Measurements from ENCODE around the gene D2HGDH.
"Not testable (repeated sequence)": the region's sequence is repeated elsewhere in the genome, so short reads cannot be mapped to it uniquely, and the experiment has no call there.

The D2HGDH gene

DNA sequence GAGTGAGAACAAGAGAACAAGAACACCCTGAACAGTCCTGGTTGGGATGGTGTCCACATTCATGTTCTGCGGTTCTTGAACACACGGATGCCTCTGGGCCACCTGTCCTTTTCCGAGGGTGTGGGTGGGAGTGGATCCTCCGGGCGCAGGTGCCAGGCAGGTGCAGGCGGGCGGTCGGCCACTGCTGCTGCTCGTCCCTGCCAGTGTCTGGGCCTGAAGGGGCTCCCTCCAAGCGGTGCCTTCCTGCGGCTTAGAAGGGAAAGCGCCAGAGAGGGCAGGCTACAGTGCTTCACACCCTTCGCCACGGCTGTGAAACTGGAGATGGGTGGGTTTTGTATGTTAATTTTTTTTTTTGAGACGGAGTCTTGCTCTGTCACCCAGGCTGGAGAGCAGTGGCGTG is 8.0 kb upstream of the D2HGDH start:
- no peak for DNase-seq

DNA sequence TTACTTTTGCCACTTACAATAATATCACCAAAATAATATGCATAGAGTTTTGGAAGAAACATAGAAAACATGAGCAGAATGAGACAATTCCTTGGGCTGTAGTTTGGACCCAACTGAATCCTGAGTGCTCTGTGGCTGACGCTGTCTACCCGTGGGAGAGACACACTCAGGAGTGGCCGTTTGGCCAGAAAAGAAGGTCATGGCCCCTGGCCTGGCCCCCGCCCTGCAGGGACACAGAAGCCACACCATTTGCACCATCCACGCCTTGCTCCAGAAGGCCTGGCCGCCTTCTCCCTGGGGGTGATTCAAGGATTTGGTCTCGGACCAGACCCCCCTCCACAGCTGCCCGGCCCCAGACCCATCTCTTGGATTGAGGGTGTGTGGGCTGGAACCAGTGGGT is 6.4 kb upstream of the D2HGDH start:
- DNase-seq = no peak

DNA sequence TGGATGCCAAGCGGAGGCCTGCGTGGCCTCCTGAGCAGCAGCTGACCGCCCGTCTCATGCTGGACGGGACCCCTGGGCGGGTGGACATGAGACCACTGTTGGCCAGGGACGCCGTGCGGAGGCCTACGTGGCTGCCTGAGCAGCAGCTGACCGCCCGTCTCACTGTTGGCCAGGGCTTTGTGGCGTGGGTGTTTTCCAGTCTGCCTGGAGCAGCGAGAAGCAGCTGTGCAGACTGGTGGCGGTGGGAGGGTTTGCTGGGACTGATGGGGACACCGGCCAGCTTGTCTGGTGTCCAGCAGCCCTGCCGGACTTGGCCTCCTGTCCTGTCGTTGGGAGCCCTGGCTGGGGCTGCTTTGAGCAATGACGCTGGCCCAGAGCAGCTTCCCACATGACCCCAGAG is 5.8 kb upstream of the D2HGDH start:
- DNase-seq = peak; percentile 67

DNA sequence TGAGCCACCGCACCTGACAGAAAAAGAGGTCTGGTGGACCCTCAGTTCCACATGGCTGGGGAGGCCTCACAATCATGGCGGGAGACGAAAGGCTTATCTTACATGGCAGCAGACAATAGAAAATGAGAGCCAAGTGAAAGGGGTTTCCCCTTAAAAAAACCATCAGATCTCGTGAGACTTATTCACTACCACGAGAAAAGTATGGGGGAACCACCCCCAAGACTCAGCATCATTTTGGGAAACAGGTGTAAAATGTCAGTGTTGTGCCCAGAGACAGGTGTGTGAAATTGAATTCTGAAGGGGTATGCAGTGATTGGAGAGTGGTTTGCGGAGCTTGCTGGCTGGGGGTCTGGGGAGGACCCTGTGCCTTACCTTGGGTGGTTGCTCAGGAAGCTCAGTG is 4.6 kb upstream of the D2HGDH start:
- no peak for DNase-seq

DNA sequence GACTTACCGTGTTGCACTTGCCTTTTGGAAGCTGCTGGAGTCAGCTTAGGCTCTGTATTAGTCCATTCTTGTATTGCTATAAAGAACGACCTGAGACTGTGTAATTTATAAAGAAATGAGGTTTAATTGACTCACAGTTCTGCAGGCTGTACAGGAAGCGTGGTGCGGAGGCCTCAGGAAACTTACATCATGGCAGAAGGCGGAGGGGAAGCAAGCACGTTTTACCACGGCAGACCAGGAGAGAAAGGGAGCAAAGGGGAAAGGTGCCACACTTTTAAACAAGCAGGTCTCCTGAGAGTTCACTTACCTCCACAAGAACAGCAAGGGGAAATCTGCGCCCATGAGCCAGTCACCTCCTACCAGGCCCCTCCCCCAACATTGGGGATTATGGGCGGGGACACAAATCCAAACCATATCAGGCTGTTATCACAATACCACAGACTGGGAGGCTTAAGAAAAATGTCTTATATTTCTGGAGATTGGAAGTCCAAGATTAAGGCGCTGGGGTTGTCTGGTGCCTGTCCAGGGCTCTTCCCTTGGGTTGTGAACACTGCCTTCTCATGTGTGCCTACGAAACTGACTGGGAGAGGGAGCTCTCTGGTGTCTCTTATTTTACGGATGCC is 3.6 kb upstream of the D2HGDH start:
- DNase-seq = no peak

DNA sequence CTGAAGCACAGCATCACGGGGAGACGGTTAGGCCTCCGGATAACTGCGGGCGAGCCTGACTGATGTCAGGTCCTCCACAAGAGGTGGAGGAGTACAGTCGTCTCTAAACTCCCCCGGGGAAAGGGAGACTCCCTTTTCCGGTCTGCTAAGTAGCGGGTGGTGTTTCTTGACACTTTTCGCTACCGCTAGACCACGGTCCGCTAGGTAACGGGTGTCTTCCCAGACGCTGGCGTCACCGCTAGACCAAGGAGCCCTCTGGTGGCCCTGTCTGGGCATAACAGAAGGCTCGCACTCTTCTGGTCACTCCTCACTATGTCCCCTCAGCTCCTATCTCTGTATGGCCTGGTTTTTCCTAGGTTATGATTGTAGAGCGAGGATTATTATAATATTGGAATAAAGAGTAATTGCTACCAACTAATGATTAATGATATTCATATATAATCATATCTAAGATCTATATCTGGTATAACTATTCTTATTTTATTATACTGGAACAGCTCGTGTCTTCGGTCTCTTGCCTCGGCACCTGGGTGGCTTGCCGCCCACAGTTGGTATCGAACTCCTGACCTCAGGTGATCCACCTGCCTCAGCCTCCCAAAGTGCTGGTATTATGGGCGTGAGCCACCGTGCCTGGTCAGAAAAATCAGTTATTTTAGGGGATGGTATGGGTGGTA is 1.8 kb upstream of the D2HGDH start:
- not testable (repeated sequence) for DNase-seq

DNA sequence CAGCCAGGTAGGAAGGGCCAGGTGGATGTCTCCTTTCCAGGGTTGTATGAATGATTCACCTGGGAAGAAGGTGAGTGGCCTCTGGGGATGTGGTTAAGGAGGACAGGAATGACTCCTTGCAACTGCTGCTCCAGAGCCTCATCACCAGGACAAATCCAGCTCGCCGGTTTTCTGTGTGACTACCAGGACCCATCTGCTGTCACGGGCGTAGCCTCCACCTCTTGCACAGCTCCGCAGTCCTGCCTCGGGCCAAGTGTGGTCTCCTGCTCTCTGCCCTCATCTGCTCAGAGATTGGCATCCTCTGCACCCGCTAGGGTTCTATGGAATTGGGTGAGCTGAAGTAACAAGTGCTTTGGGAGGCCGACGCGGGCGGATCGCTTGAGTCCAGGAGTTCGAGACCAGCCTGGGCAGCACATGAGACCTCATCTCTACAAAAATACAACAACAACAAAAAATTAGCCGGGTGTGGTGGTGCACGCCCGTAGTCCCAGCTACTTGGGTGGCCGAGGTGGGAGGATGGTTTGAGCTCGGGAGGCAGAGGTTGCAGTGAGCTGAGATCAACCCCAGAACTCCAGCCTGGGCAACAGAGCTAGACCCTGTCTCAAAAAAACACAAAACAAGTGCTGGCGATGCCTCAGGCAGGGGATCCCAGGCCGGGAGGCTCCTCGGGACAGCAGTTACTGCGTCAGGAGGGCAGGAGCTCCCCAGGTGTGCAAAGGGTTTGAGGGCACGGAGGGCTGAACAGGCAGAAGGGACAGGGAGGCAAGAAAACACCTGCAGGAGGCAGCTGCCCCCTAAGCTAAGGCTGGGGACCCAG is 831 bp upstream of the D2HGDH start:
- no peak for DNase-seq

DNA sequence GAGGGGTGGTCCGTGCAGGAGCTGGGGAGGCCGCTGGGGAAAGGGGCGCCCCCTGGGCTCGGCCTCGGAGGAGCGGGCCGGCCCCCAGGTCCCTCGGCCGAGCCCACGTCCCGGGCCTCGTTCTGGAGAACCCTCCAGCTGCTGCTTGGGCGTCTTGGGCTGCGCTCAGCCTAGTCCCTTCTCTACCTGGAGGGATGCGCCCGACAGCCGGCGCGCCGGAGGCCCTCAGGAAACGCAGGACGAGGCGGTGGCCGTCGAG is 293 bp upstream of the D2HGDH start:
- no peak for DNase-seq

DNA sequence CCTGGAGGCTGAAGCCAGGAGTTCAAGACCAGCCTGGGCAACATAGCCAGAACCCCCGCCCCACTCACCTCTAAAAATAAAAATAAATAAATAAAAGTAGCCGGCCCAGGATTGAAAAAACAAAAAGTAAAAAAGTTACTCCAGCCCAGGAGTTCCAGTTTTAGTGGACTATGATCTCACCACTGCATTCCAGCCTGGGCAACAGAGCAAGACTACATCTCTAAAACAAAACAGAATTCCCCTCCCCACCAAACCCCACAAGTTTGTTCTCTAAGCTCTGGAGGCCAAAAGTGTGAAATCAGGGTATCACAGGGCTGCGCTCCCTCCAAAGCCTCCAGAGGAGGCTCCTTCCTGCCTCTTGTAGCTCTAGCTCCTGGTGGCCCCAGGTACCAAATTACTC is 1.7 kb downstream of the D2HGDH start:
- no peak for DNase-seq

DNA sequence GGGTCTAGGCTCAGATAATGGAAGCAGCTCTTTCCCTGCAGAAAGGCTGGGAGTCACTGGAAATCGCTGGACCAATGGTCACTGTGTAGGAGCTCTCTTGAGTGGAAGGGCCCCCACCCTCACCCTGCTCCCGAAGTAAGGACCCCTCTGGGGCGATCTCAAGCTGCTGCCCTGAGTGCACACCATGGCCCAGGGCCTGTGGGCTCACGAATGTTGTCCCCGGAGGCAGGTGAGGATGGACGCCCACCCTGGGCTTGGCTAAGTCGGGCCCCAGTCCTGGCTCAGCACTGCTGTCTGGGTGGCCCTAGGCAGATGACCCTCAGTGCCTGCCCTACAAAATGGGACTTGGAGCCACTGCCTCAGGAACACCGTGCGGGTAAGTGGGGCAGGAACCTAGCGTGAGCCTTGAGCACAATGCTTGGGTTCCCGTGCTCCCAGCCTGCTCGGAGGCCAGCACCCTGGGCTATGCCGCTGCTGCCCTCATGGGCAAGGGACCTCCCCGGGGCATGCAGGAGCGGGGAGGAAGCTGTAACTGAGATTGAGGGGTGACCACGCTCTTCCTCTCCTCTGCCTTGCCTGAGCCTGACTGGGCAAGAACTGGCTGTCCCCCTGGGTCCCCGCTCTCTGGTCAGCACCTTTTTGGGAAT is 3.7 kb downstream of the D2HGDH start:
- DNase-seq = no peak

DNA sequence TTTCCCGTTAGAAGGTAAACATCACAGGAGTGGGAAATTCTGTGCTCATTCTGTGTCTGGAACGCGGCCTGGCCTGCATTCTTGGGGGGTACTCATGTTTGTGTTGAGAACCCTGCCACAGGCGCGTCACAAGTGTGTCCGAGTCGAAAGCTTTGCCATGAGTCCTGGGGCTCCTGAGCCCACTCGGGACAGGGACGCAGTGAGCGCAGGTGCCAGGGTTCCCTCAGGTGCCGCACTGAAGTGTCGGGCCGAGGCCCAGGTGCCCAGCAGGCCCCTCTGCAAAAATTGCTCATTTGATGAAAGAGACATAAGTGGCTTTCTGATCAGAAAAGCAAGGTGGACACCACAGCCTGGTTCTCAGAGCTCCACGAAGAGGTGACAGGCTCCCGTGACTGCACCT is 4.7 kb downstream of the D2HGDH start:
- DNase-seq = no peak

DNA sequence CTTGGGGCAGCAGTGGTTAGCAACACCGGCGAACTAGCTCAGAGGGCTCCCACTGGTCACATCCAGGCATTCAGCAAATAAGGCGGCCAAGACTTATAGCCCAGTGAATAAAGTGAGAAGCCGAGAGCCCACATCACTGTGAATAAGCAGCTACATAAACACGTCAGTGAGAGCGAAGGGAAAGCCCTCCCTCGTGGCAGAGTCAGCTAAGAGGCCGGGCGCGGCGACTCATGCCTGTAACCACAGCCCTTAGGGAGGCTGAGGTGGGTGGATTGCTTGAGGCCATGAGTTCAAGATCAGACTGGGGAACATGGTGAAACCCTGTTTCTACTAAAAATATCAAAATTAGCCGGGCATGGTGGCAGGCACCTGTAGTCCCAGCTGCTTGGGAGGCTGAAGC is 5.2 kb downstream of the D2HGDH start:
- DNase-seq = no peak

DNA sequence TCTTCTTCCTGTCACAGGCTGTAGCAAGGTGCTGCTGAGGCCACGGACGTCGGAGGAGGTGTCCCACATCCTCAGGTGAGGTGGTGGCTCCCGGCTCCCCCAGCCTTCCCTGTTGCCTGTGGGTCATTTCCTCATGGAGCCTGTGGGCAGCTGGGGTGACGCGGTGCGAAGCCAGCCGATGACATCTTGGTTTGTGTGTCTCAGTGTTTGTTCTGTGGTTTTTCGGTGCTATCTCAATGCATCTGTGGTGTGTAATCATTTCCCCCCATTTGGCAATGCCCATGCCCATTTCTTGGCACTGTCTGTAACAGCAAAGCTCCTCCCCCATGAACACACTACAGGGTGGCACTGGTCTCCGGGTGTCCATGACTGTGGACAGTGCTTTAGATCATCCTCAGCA is 6.6 kb downstream of the D2HGDH start:
- DNase-seq = no peak

DNA sequence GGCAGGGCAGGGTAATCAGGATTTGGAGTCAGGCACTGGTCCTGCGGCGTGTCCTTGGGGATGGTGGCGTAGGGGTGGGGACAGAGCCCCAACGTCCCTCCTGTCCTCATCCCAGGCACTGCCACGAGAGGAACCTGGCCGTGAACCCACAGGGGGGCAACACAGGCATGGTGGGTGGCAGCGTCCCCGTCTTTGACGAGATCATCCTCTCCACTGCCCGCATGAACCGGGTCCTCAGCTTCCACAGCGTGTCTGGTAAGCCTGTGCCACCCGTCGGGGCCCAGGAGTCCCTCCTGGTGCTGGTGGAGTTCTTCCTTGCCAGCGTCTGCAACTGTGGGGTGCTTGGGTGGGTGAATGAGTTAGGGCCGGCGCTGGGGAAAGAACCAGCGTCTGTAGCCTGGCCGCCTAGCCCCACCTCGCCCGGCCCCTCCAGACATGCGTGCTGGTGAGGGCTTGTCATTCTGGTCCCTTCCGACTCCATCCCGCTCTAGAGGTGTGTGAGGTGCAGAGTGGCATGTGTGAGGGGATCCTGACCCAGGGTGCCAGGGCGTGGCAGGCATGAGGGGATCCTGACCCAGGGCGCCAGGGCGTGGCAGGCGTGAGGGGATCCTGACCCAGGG is 8.0 kb downstream of the D2HGDH start:
- no peak for DNase-seq

DNA sequence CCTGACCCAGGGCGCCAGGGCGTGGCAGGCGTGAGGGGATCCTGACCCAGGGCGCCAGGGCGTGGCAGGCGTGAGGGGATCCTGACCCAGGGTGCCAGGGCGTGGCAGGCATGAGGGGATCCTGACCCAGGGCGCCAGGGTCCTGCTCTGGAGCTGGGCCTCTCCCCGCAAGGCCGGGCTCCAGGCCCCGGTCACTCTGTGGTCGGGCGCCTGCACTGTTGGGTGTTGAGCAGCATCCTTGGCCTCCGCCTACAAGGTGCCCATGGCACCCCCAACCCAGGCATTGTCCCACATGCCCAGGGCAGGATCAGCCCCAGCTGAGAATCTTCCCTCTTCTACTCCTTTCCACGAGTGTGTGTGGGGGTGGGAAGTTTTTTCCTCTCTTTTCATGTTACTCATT is 8.6 kb downstream of the D2HGDH start:
- DNase-seq = not testable (repeated sequence)

DNA sequence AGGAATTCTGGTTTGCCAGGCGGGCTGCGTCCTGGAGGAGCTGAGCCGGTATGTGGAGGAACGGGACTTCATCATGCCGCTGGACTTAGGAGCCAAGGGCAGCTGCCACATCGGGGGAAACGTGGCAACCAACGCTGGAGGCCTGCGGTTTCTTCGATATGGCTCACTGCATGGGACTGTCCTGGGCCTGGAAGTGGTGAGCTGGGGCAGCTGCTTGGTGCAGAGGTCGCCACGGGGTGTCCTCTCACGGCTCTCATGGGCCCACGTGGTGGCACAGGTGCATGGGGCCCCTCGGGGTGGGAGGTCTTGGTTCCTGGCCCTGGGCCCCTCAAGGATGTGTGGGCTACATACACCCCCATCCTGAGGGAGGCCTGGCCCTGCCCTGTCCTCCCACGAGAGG is 9.2 kb downstream of the D2HGDH start:
- no peak for DNase-seq

DNA sequence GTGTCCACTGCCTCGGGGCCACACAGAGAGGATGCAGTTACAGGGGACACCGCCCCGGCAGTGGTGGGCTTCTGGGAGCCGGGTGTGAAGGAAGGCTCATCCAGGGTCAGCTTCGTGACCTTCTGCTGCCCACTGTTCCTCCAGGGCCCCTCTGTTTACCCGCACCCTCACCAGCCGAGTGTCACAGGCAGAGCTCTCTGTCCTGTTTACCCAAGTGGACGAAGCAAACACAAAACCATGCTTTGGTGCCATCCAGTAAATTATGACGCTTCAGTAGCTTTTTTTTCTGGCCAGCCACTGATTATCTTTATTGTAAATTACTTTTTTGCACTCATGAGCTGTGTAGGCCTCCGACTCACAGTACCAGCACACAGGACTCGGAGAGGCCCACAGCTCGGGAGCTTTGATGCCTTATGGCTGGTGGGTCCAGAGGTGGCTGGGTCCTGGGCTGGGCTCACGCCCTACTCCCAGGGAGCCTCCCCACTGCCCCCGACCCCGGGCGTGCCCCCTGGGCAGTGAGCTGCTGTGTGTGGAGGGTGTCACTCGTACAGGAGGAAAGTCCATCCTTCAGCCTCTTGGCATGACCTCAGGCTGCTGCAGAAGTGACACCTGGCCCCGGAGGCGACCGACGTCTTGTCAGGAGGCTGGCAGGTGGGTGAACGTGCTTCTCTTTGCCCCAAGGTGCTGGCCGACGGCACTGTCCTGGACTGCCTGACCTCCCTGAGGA is 9.8 kb downstream of the D2HGDH start:
- no peak for DNase-seq

DNA sequence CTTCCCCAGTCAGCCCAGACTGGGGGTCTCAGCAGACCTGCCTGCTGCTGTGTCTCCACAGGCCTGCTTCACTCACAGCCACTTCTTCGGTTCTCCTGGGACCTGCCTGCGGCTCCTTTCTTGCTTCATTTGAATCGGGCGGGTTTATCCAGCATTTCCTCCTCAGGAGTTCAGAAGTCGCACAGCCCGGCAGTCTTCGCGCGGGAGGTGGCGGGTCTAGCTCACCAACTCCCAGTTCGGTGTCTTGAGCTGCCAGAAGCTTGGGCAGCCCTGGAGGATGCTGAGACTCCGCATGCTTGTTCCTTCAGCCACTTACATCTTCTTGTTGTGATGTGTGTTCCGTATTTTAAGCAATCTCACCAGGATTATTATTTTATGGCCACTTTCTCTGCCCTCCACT is 10.8 kb downstream of the D2HGDH start:
- no peak for DNase-seq

DNA sequence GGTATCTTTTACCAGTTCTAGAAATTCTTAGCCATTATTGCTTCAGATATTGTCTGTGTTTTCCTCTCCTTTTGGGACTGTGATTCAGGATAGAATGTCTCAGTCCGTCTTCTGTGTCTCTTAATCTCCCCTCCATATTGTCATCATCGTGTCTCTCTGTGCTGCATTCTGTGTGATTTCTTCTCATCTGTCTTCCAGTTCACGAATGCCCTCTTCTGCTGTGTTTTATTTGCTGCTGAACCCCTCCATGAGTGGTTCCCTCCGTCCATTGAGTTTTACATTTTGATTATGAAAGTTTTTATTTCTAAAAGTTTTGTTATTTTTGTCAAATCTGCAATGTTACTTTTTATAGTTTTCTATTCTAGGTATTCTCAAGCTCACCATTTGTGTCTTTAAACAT is 11.7 kb downstream of the D2HGDH start:
- DNase-seq = no peak

DNA sequence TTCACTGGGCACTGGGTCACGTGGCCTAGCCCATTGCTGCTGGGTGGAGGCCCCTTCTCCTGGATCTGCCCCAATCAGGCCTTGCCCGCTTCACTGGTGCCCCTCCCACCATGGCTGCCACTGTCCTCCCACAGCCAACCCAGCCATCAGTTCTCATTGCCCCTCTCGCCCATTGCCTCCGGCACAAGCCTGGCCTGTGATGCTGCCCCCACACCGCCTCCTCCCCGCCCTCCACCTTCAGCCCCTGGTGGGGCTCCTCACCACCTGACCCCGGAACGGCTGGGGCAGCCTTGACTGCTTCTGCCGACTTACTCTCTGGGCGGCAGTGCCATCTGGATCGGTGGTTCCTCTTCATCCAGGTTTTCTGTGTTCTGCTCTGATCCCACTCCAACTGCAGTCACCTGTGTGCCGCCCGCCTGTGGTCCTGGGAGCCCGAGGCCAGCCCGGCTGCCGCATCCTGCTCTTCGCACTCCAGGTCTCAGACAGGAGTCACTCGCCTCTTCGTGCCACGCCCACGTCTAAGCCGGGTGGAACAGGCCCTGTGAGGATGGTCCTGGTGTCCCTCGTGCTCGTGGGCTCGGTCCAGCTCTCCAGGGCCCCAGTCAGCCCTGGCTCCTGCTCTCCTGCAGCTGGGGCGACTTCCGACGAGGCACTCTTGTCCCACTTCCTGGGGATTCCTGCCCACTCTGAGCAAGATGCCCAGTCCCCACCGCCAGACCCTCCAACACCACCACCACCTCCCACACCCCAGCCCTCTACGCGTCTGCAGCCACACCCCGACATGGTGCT is 14.2 kb downstream of the D2HGDH start:
- DNase-seq = no peak

DNA sequence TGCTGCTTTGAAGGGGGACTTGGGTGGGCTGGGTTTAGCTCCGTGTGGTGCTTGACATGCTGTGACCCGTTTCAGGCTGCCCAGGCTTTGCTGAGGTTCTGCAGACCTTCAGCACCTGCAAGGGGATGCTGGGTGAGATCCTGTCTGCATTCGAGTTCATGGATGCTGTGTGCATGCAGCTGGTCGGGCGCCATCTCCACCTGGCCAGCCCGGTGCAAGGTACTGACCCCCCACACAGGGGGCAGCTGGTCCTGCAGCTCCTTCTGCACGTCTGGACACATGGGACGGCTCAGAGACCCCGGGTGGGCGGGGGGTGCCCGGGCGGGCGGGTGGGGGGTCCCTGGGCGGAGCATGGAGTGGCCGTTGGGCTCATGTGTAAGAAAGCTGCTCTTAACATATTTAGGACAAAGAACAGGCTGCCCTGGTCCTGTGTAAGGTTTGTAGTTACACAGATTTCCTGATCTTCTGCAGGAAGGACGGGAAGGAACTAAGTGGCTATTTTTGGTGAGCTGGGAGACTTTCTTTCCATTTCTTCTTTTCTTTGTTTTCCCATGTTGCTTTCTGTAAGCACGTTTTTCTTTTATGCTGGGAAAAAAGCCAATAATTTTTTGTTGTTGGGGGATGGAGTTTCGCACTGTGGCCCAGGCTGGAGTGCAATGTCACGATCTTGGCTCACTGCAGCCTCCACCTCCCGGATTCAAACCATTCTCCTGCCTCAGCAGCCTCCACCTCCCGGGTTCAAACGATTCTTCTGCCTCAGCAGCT is 15.8 kb downstream of the D2HGDH start:
- no peak for DNase-seq

Measured in midbrain (tissue), 1 donor.